NCI-H1694 (cell line): Measurements from ENCODE around the gene AMD1.

ENCODE experiments used
- DNase-seq: peaks from one replicate; lab custom pipeline; 2025; lab: John Stamatoyannopoulos, UW

The AMD1 gene

DNA sequence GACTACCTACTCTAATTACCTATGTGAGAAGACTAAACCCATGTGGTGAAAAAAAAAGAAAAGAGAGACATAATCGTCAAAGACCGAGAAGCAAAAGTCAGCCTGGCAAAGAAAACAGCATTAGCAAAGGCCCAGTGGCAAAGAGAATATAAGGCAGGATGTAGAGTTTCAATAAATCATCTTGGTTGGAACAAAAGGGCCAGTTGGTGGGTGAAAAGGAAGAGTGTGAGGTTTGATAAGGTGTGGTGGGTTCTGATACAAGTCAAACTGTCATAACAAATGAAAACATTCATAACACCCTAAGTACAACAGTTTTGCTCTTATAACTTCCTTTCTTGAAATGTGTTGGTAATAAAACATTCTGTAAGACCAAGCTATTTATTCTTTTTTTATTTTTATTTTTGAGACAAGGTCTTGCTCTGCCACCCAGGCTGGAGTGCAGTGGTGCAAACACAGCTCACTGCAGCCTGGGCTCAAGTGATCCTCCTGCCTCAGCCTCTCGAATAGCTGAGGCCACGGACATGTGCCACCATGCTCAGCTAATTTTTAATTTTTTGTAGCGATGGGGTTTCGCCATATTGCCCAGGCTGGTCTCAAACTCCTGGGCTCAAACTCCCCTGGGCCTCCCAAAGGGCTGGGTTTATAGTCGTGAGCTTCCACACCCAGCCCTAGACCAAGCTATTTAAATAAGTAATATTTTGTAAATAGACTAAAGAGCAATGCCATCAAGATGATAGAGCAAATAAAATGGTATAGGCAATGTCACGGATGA lies 65.0 kb downstream of the AMD1 start:
- no peak for DNase-seq

DNA sequence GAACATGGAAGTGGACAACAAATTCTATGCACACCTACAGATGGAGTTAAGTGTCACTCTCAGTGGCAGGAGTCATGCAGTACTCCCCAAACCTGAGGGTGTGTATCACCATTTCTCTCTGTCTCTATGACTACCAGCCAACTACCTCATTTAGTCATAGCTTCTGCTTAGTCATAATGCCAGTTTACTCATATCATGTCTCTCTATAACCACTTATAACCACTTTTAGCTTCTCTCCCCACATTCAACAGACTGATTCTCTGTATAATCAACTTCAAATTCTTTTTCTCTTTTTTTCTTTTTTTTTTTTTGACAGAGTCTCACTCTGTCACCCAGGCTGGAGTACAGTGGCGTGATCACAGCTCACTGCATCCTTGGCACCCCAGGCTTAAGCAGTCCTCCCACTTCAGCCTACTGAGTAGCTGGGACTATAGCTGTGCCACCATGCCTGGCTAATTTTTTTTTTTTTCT lies 70.1 kb downstream of the AMD1 start:
- DNase-seq = no peak
